IMR-90 (cell line): ENCODE measurements around the gene TAGLN3. TPM values are rescaled to one million over a fixed set of nuclear protein-coding genes. Genes with fewer than 3 reads are reported as not detected.

ENCODE experiments used
- ATAC-seq: fragments of 200-7000 bp; cut with Tn5 transposase; 2 replicates; pipeline ENCODE4 v1.9.1; 2020; ENCODE audit warnings: low read depth, mild to moderate bottlenecking, moderate library complexity
- BruUV-seq: library from RNA; stranded (reverse); fragments of 400-500 nt; replicated peaks from 2 replicates; lab custom pipeline; 2021; lab: Mats Ljungman, UMichigan
- CTCF ChIA-PET: fragments of 300-600 bp; formaldehyde crosslinking; extraction: SDS; loops from one replicate; lab custom pipeline; 2021; ENCODE audit warnings: antibody characterized with exemption; lab: Yijun Ruan, JAX
- POLR2A ChIA-PET: fragments of 300-600 bp; sonication (Branson Sonifier 250); formaldehyde crosslinking; loops from one replicate; lab custom pipeline; 2022; ENCODE audit warnings: antibody characterized with exemption; ENCODE audit not compliant: unreplicated experiment; lab: Charles Lee
- DNase-seq: peaks from one replicate; pipeline ENCODE4 v3.0.0; 2013
- H2AFZ ChIP-seq: replicated peaks from 2 replicates; pipeline ENCODE3; 2013; ENCODE audit warnings: low read length, mild to moderate bottlenecking; ENCODE audit not compliant: poor library complexity
- H2AK5ac ChIP-seq: 2 replicates; pipeline ENCODE4 v1.6.1; 2013; ENCODE audit warnings: low read depth, low read length, inconsistent platforms
- H2AK9ac ChIP-seq: replicated peaks from 2 replicates; pipeline ENCODE3; 2013; ENCODE audit warnings: mild to moderate bottlenecking, low read depth, low read length, moderate library complexity; ENCODE audit not compliant: poor library complexity
- H2BK120ac ChIP-seq: 2 replicates; pipeline ENCODE4 v1.6.1; 2013; ENCODE audit warnings: low read depth, low read length, inconsistent platforms
- H2BK15ac ChIP-seq: 3 replicates; pipeline ENCODE4 v1.6.1; 2013; ENCODE audit warnings: low read depth, low read length, inconsistent platforms
- H2BK20ac ChIP-seq: 2 replicates; pipeline ENCODE4 v1.6.1; 2013; ENCODE audit warnings: low read depth, mild to moderate bottlenecking, inconsistent platforms, low read length, moderate library complexity
- H2BK5ac ChIP-seq: 2 replicates; pipeline ENCODE4 v1.6.1; 2013; ENCODE audit warnings: mild to moderate bottlenecking, low read depth, low read length, inconsistent platforms; ENCODE audit not compliant: poor library complexity, severe bottlenecking
- H3K14ac ChIP-seq: replicated peaks from 2 replicates; pipeline ENCODE4 v1.6.1; 2013; ENCODE audit warnings: low read depth, low read length, inconsistent platforms
- H3K18ac ChIP-seq: 2 replicates; pipeline ENCODE4 v1.6.1; 2013; ENCODE audit warnings: low read depth, low read length, control low read depth
- H3K23ac ChIP-seq: 2 replicates; pipeline ENCODE4 v1.6.1; 2013; ENCODE audit warnings: low read depth, low read length, inconsistent platforms
- H3K27ac ChIP-seq: 2 replicates; pipeline ENCODE4 v1.5.1; 2013; ENCODE audit warnings: mild to moderate bottlenecking, control low read depth, low read length; ENCODE audit not compliant: insufficient read depth
- H3K27me3 ChIP-seq: 2 replicates; pipeline ENCODE4 v1.6.1; 2013; ENCODE audit warnings: low read length; ENCODE audit not compliant: control insufficient read depth, insufficient read depth
- H3K36me3 ChIP-seq: 2 replicates; pipeline ENCODE4 v1.6.1; 2013; ENCODE audit warnings: low read length, mixed read lengths; ENCODE audit not compliant: control insufficient read depth, insufficient read depth
- H3K4ac ChIP-seq: 2 replicates; pipeline ENCODE4 v1.6.1; 2013; ENCODE audit warnings: low read depth, low read length, inconsistent platforms
- H3K4me1 ChIP-seq: 2 replicates; pipeline ENCODE4 v1.6.1; 2013; ENCODE audit warnings: low read length, mixed read lengths; ENCODE audit not compliant: control insufficient read depth, insufficient read depth
- H3K4me2 ChIP-seq: 2 replicates; pipeline ENCODE4 v1.6.1; 2013; ENCODE audit warnings: low read depth, mild to moderate bottlenecking, control low read depth, low read length, moderate library complexity
- H3K4me3 ChIP-seq: 2 replicates; pipeline ENCODE4 v1.5.1; 2013; ENCODE audit warnings: low read depth, mild to moderate bottlenecking, control low read depth, low read length, moderate library complexity; ENCODE audit not compliant: insufficient read depth
- H3K56ac ChIP-seq: 2 replicates; pipeline ENCODE4 v1.6.1; 2013; ENCODE audit warnings: low read length, inconsistent platforms; ENCODE audit not compliant: insufficient read depth; ENCODE audit errors: extremely low read depth
- H3K79me1 ChIP-seq, 2 experiments: 2 replicates each; pipeline ENCODE4 v1.6.1; 2013; ENCODE audit warnings: low read length in 2 of 2, inconsistent platforms in 1 of 2, low read depth in 1 of 2
- H3K9ac ChIP-seq: 2 replicates; pipeline ENCODE4 v1.6.1; 2013; ENCODE audit warnings: low read depth, low read length, control low read depth
- H3K9me1 ChIP-seq: 2 replicates; pipeline ENCODE4 v1.6.1; 2013; ENCODE audit warnings: low read length, inconsistent platforms; ENCODE audit not compliant: insufficient read depth
- H3K9me3 ChIP-seq: 2 replicates; pipeline ENCODE4 v1.6.1; 2013; ENCODE audit warnings: low read length; ENCODE audit not compliant: control insufficient read depth, insufficient read depth
- H4K20me1 ChIP-seq: 2 replicates; pipeline ENCODE4 v1.6.1; 2013; ENCODE audit warnings: low read length, inconsistent platforms; ENCODE audit not compliant: insufficient read depth
- H4K5ac ChIP-seq: 2 replicates; pipeline ENCODE4 v1.6.1; 2013; ENCODE audit warnings: mild to moderate bottlenecking, low read depth, low read length, control low read depth
- H4K8ac ChIP-seq, 2 experiments: 2 replicates each; pipeline ENCODE4 v1.6.1; 2013; ENCODE audit warnings: low read depth in 2 of 2, low read length in 2 of 2, control low read depth in 1 of 2, inconsistent platforms in 1 of 2
- H4K91ac ChIP-seq: 2 replicates; pipeline ENCODE4 v1.6.1; 2013; ENCODE audit warnings: low read depth, low read length, inconsistent platforms; ENCODE audit not compliant: insufficient read depth
- BHLHE40 ChIP-seq: fragments of 150-350 bp; IDR thresholded peaks from 2 replicates; pipeline ENCODE4 v1.6.1; 2016; ENCODE audit warnings: mild to moderate bottlenecking, low read depth, low read length
- CEBPB ChIP-seq: IDR thresholded peaks from 2 replicates; pipeline ENCODE4 v1.6.1; 2012; ENCODE audit warnings: low read depth, low read length, improper control_type of control experiment
- FOS ChIP-seq: fragments of 150-350 bp; IDR thresholded peaks from 2 replicates; pipeline ENCODE4 v1.6.1; 2016; ENCODE audit warnings: low read depth, low read length
- MAFK ChIP-seq: IDR thresholded peaks from 2 replicates; pipeline ENCODE4 v1.6.1; 2012; ENCODE audit warnings: low read depth, low read length, improper control_type of control experiment
- MXI1 ChIP-seq: IDR thresholded peaks from 2 replicates; pipeline ENCODE4 v1.6.1; 2012; ENCODE audit warnings: low read depth, mild to moderate bottlenecking, low read length, moderate library complexity, borderline replicate concordance
- NFE2L2 ChIP-seq: fragments of 150-350 bp; IDR thresholded peaks from 2 replicates; pipeline ENCODE4 v1.6.1; 2016; ENCODE audit warnings: low read depth, mild to moderate bottlenecking, low read length
- POLR2A ChIP-seq: IDR thresholded peaks from 2 replicates; pipeline ENCODE4 v1.6.1; 2012; ENCODE audit warnings: mild to moderate bottlenecking, low read depth, low read length
- RAD21 ChIP-seq: IDR thresholded peaks from 2 replicates; pipeline ENCODE4 v1.6.1; 2012; ENCODE audit warnings: low read length, improper control_type of control experiment
- RCOR1 ChIP-seq: IDR thresholded peaks from 2 replicates; pipeline ENCODE4 v1.6.1; 2012; ENCODE audit warnings: mild to moderate bottlenecking, low read length, improper control_type of control experiment; ENCODE audit not compliant: insufficient replicate concordance
- RFX5 ChIP-seq: IDR thresholded peaks from 2 replicates; pipeline ENCODE4 v1.8.0; 2012; ENCODE audit warnings: low read depth, mild to moderate bottlenecking, low read length, moderate library complexity
- SMC3 ChIP-seq: fragments of 150-350 bp; IDR thresholded peaks from 2 replicates; pipeline ENCODE4 v1.6.1; 2016; ENCODE audit warnings: low read depth, mild to moderate bottlenecking, antibody characterized with exemption, low read length, moderate library complexity
- WGBS, 2 experiments: methylation state at CpG; one replicate each; pipeline versions ENCODE4 v1.1.5 to v1.1.7; 2013; ENCODE audit warnings: missing lambda C conversion rate in 2 of 2; ENCODE audit not compliant: insufficient read length in 1 of 2; ENCODE audit errors: extremely low coverage in 2 of 2; 5-methylcytosine and 5-hydroxymethylcytosine counted together
- dilution Hi-C: fragments of 300-500 bp; cut with HindIII; formaldehyde crosslinking; loops from one replicate; pipeline ENCODE4 v1.14.3; 2018; ENCODE audit warnings: low sequenced_read_pairs; ENCODE audit not compliant: unreplicated experiment
- in situ Hi-C: fragments of 300-500 bp; cut with MboI; formaldehyde crosslinking; loops from 3 replicates; pipeline ENCODE4 v1.14.3; 2019; ENCODE audit warnings: low sequenced_read_pairs, inconsistent platforms, mixed read lengths
- intact Hi-C: fragments of 100-400 bp; cut with micrococcal nuclease; formaldehyde crosslinking; loops from 2 replicates; pipeline ENCODE4 v1.10.0; 2022
- polyA plus RNA-seq, 3 experiments: library from polyadenylated mRNA; depleted of rRNA; stranded (reverse); fragments of >200 nt; gene quantifications; 2 replicates each; pipeline ENCODE4 v1.2.3, GENCODE V29; 2012; ENCODE audit warnings: low replicate concordance in 1 of 3
- total RNA-seq: library from RNA; depleted of rRNA; stranded (reverse); fragments of >200 nt; gene quantifications from 2 replicates; pipeline ENCODE4 v1.2.3, GENCODE V29; 2012

Gene TAGLN3
- total and polyA plus RNA-seq, 2 of the 4 experiments (the other 2 are of a cell fraction): 3.2 to 7.7 TPM

GRCh38 chr3:112027142-112027541 is 28.4 kb downstream of the TAGLN3 start:
- no peaks in the 10 kb centered on the region for H3K36me3 ChIP-seq
- BruUV-seq: no TSS peak

More at GRCh38 chr3:112027142-112027541, 28.4 kb downstream of the TAGLN3 start:
- Histone ChIP-seq H2BK120ac (no peak overlapping the region), H3K4ac (no peak overlapping the region), H2AK5ac (no peak overlapping the region), H2AFZ (no peak overlapping the region), H3K4me2 (no peak overlapping the region), H2BK20ac (no peak overlapping the region), H3K27me3 (no peaks in the 10 kb centered on the region), H3K9me3 (no peaks in the 10 kb centered on the region), H3K79me1 (no peaks in the 10 kb centered on the region), H4K8ac (no peak overlapping the region), H3K9me1 (no peaks in the 10 kb centered on the region), H2AK9ac (no peak overlapping the region), H2BK15ac (no peak overlapping the region), H4K5ac (no peak overlapping the region), H3K9ac (no peak overlapping the region), H3K18ac (no peak overlapping the region), H4K20me1 (no peaks in the 10 kb centered on the region), H2BK5ac (no peak overlapping the region), H3K4me3 (no peak overlapping the region), H3K23ac (no peak overlapping the region), H3K4me1 (no peaks in the 10 kb centered on the region), H3K56ac (no peak overlapping the region), H3K27ac (no peak overlapping the region), H3K14ac (no peak overlapping the region), H4K91ac (no peak overlapping the region)
- CTCF ChIA-PET: no interaction called here
- WGBS, 2 experiments: 75% methylated on average over 2 of the region's 4 CpGs; no CpG with 5 or more reads in 1 of the 2 experiments
- DNase-seq: no peak
- TF ChIP-seq RFX5 (no peak), POLR2A (no peak), NFE2L2 (no peak), MXI1 (no peak), RCOR1 (no peak), MAFK (no peak), RAD21 (no peak), SMC3 (no peak), BHLHE40 (no peak), FOS (no peak), CEBPB (no peak)
- intact Hi-C loops: no loop called here
- ATAC-seq: no peak
- dilution Hi-C loops: no loop called here
- in situ Hi-C loops: no loop called here
- POLR2A ChIA-PET: no interaction called here
